Hematopoietic multipotent progenitor cell treated with erythropoietin and hydrocortisone succinate and interleukin-3 and kit ligand, for 17 days (in vitro differentiated cells): ENCODE data around the gene UNC93B1.

Experiments used
- DNase-seq: peaks from one replicate; pipeline ENCODE4 v3.0.0-alpha.2; 2015; ENCODE audit warnings: low spot score

UNC93B1 gene, protein sequence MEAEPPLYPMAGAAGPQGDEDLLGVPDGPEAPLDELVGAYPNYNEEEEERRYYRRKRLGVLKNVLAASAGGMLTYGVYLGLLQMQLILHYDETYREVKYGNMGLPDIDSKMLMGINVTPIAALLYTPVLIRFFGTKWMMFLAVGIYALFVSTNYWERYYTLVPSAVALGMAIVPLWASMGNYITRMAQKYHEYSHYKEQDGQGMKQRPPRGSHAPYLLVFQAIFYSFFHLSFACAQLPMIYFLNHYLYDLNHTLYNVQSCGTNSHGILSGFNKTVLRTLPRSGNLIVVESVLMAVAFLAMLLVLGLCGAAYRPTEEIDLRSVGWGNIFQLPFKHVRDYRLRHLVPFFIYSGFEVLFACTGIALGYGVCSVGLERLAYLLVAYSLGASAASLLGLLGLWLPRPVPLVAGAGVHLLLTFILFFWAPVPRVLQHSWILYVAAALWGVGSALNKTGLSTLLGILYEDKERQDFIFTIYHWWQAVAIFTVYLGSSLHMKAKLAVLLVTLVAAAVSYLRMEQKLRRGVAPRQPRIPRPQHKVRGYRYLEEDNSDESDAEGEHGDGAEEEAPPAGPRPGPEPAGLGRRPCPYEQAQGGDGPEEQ

DNA sequence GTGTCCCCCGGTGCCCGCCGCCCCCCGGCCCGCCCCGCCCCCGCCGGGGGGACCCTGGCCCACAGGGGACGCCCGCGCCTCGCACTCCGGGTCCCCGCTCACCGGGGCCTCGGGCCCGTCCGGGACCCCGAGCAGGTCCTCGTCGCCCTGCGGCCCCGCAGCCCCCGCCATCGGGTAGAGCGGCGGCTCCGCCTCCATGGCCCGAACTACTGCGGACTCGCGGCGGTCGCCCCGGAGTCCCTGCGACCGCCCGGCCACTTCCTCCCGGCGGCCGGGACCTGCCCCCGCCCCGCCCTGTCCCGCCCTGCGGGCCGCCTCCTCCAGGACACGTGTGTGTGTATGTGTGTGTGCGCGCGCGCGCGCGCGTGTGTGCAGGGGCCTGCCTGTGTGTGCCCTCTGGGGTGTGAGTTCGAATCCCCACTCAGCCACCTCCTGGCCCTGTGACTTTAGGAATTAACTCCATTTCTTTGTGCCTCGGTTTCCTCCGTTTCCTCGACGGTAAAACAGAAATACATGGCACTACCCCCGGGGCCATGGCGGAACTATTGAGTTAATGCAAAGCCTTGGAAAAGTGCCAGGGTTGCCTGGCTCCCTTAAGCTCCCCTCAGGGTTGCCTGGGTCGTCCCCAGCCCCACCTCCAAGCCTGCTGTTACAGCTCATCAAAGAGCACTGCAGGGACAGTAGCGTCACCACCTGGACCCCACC lies at the start of gene UNC93B1:
UNC93B1 (minus strand) TSS at position 252 of the 705 bp plus-strand sequence; CDS start at position 198, 54 bp downstream.
- peak; percentile 66 for DNase-seq

DNA sequence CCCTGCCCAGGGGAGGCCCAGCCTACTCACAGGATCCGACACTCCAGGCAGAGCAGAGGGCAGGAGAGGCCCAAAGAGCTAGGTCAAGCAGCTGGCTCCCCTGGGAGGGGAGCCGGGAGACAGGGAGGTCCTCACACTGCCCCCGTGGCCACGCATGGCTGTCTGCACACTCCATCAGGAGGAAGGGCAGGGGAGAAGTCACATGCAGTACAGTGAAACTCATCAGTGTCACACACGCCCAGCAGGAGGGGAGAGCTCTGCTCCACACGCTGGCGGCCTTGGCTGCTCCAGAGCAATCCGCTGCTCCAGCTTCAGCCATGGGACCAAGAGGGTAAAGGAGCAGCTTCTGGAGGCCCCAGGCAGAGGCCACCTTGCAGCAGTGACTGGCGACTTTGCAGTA lies 49.2 kb upstream of the UNC93B1 start:
- DNase-seq, result no peak

DNA sequence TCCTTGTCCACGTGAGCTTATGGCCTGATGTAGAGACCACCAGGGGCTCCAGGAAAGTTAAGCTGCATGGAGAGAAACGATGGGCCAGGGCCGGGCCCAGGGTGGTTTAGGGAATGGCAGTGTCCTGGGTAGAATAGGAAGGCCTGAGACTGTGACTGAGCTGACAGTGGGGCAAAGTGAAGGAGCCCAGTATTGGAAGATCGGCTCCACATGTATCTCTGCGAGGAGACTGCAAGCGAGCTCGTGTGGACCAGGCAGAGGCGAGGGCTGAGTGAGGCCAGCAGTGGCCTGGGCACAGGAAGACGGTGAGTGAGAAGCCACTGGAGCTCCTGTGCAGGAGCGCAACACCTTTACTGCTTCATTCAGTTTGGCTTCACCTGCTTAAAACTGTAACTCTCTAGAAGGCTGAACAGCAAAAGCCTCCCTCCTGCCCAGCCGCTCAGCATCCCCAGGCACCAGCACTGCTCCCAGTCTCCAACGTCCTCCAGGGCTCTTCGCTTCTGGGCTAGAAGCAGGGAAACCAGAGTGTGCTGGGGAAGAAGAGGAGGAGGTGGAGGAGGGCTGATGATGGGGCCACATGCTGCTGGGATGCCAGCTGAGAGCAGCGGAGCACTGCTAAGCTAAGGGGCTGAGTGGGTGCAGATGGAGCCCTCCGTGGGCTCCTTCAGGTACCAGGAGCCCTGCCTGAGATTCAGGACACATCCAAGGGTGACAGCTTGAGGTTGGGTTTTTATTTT lies 48.4 kb upstream of the UNC93B1 start:
- no peak for DNase-seq

DNA sequence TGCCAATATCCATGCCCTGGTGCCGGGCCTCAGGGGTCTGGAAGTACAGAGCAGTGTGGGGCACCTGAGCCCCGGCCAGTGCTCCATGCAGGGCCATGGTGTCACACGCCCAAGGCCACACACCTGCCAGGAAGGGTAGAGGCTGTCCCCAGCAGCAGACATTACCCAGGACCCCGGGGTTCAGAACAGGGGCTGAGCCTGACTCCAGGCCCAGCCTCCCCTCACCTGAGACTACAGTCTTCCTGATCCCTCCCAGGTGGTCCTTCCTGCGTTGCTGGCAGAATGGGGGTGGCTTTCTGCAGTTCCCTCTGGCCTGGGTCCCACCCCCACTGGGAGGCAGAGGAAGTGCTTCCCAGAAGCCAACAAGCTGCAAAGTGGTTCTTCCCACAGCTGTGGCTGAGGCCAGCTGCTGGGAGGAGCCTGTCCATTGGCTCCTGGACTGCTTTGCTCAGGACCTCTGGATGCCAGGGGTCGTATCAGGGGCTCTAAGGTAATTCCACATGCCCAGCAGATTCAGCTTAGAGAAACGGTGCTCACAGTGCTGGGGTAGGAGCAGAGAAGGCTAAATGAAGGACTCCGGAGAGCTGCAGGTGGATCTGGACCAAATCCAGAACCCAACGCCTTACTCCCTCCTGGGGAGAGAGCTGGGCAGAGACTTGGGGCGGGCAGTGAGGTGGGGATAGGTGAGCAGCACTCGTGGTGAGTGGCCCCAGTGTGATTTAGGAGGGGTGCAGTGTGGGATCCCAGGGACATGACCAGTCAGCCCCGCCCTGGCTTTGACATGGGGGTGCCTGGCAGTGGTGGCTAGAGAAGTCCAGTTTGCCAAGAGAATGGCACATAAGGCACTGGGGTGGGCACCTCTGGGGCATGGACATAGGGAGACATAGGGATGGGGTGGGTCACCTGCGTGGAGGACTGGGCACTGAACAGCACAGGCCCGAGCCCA lies 47.6 kb upstream of the UNC93B1 start:
- no peak for DNase-seq

DNA sequence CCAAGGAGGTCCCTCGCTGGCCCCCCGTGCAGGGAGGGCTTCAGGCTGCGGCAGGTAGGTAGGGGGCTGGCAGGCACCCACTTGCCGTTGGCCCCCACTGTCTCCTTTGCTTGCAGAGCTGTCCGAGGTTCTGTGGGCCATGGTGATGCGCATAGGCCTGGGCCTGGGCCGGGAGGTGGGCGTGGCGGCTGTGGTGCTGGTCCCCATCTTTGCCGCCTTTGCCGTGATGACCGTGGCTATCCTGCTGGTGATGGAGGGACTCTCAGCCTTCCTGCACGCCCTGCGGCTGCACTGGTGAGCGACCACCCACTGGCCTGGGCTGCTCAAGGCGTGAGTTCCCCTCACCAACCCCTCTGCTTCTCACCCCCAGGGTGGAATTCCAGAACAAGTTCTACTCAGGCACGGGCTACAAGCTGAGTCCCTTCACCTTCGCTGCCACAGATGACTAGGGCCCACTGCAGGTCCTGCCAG lies 46.5 kb upstream of the UNC93B1 start:
- DNase-seq, result no peak

DNA sequence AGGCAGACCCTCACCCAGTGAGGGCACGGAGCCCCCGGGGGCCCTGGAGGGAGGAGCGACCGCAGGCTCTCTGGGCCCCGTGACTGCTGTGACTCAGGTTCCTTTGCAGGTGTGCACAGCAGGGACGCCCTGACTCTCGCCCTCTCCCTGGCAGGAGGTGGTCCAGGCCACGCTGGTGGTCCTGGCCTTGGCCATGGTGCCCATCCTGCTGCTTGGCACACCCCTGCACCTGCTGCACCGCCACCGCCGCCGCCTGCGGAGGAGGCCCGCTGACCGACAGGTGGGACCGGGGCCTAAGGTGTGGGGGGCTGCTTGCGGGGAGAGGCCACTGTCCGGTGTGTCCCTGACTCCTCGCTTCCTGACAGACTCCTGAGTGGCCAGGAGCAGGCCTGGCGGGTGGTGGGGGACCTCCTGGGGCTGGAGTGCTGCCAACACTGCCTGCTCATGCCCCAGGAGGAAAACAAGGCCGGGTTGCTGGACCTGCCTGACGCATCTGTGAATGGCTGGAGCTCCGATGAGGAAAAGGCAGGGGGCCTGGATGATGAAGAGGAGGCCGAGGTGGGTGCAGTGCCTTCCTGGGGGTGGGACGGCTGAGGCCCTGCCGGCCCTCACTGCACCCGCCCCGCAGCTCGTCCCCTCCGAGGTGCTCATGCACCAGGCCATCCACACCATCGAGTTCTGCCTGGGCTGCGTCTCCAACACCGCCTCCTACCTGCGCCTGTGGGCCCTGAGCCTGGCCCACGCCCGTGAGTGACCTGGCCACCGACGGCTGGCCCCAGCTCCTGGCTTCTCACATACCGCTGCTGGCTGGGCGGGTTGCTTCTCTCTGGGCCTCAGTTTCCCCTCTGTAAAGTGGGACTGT lies 45.8 kb upstream of the UNC93B1 start:
- no peak for DNase-seq

DNA sequence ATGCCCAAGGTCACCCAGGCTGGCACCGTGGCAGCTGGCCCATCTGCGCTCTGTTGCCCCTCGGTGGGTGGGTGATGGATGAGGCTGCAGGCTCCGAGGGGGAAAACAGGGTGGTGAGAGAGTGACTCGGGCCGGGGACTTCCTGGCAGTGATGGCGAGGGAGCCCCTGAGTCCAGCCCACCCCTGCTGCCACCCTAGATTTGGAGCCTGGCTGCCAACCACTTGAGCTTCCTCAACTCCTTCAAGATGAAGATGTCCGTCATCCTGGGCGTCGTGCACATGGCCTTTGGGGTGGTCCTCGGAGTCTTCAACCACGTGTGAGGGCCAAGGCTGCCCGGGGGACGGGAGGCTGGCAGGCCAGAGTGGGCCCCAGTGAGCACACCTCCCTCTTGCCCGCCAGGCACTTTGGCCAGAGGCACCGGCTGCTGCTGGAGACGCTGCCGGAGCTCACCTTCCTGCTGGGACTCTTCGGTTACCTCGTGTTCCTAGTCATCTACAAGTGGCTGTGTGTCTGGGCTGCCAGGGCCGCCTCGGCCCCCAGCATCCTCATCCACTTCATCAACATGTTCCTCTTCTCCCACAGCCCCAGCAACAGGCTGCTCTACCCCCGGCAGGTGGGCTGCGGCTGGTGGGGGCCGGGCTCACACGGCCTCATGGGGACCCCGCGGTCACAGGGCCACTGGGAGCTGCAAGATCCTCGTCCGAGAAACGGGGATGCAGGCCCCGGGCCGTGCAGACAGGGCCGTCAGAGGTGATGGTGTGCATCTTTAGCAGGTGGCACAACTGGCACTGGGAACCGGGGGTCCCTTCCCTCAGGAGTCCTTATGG lies 45.0 kb upstream of the UNC93B1 start:
- DNase-seq, result no peak

DNA sequence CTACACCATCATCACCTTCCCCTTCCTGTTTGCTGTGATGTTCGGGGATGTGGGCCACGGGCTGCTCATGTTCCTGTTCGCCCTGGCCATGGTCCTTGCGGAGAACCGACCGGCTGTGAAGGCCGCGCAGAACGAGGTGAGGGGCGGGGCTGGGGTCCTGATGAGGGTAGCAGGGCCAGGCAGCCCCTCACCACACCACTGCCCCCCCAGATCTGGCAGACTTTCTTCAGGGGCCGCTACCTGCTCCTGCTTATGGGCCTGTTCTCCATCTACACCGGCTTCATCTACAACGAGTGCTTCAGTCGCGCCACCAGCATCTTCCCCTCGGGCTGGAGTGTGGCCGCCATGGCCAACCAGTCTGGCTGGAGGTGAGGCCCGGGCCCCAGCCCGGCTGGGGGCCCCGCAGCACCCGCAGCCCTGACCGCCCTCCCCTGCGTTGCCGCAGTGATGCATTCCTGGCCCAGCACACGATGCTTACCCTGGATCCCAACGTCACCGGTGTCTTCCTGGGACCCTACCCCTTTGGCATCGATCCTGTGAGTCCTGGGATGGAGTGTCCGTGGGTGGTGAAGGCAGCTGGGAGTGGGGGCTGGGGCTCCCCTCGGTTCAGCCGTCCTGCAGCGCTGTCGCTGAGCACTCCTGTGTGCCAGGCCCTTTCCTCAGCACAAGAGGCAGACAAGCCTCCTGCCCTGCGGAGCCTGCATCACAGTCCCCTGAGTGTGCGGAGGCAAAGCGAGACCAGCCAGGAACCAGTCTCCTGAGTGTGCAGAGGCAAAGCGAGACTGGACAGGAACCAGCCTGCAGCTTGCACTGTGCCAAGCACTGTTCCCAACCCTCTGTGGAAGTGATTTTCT lies 43.8 kb upstream of the UNC93B1 start:
- DNase-seq, result no peak

DNA sequence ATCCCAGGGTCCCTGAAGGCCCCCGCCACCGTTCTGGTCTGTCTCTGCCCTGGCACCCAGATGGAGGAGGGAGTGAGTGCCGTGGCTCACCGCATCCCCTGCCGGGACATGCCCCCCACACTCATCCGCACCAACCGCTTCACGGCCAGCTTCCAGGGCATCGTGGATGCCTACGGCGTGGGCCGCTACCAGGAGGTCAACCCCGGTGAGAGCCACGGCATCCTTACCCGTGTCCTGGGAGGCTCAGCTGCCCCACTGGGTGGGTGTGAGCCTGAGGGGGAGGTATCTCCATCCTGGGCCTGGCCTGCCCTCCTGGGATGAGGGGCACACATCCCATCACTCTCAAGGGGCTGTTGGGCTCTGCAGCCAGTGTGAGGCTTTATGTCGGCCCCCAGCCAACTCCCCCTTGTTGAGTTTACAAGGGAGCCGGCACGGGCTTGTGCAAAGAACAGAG lies 41.0 kb upstream of the UNC93B1 start:
- DNase-seq, result no peak

DNA sequence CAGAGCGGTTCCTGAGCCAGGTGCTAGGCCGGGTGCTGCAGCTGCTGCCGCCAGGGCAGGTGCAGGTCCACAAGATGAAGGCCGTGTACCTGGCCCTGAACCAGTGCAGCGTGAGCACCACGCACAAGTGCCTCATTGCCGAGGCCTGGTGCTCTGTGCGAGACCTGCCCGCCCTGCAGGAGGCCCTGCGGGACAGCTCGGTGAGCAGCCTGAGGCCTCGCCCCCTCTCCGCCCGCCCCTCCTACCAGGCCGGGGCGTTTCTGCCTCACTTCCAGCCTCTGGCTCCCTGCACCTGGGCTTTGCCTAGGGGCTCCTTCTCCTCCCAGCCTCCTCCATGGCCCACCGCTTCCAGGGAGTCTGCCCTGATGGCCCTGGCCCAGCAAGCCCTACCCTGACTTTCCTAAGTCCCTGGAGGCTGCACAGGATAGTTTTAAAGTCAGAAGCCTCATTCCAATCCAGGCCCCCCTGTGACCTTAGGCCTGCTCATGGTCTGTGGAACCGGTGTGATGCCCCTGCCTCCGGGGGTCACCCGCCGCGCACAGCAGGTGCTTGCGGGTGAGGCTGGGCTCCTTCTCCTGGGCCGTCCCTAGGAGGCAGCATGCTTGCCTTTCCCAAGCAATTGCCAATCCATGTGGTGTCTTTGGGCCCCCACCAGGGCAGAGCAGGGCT lies 40.4 kb upstream of the UNC93B1 start:
- DNase-seq, result no peak

DNA sequence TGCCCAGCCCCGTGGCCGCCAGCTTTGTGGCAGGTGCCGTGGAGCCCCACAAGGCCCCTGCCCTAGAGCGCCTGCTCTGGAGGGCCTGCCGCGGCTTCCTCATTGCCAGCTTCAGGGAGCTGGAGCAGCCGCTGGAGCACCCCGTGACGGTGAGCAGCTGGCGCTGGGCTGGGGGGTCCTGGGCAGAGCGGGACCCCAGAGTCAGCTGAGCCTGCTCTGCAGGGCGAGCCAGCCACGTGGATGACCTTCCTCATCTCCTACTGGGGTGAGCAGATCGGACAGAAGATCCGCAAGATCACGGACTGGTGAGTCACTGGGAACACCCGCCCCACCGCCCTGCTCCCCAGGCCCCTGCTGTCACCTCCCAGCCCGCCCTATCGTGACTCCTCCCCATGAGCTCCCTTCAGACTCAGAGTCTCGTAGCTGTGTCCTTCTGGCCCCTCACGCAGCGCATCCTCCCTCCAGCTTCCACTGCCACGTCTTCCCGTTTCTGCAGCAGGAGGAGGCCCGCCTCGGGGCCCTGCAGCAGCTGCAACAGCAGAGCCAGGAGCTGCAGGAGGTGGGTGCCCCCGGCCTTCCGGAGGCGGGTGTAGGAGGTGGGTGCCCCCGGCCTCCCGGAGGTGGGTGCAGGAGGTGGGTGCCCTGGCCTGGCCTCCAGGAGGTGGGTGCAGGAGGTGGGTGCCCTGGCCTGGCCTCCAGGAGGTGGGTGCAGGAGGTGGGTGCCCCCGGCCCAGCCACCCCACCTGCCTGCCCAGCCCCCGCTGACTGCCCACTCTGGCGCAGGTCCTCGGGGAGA lies 39.6 kb upstream of the UNC93B1 start:
- peak; percentile 18 for DNase-seq

DNA sequence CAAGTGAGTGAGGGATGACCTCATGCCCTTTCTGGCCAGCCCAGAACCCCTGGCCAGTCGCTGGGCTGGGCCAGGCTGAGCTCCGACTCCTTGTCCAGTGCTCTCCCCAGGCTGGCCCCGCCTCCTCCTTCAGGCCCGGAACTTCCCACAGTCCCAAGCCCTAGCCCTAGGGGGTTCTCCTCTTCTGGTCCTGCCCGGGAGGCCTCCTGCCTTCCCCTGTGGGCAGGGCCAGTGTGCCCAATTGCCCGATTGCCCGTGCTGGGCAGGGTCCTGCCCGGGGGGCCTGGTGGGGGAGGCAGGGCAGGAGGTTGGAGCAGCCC lies 39.1 kb upstream of the UNC93B1 start:
- no peak for DNase-seq

DNA sequence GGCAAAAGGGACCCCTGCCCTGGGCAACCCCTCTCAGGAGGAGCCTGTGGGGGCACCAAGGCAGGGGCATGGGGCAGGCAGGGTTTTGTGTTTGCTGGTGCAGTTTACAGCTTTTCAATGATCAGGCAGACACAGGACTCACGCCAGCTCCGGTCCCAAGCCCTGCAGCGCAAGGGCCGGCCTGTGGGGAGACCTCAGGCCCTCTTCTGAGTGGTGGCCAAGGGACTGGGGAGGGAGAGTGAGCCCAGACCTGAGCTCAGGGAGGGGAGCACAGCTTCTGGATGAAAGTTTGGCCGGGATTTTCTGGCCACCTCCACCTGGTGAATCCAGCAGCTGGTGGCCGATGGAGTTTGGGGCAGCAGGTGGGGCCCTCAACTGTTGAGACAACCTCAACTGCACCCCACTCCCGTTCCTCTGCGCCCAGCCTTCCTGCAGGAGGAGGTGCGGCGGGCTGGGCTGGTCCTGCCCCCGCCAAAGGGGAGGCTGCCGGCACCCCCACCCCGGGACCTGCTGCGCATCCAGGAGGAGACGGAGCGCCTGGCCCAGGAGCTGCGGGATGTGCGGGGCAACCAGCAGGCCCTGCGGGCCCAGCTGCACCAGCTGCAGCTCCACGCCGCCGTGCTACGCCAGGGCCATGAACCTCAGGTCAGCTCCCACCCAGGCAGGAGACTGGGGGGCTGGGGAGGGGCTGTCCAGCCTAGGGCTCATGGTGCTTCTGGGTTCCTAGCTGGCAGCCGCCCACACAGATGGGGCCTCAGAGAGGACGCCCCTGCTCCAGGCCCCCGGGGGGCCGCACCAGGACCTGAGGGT lies 38.5 kb upstream of the UNC93B1 start:
- DNase-seq, result no peak

DNA sequence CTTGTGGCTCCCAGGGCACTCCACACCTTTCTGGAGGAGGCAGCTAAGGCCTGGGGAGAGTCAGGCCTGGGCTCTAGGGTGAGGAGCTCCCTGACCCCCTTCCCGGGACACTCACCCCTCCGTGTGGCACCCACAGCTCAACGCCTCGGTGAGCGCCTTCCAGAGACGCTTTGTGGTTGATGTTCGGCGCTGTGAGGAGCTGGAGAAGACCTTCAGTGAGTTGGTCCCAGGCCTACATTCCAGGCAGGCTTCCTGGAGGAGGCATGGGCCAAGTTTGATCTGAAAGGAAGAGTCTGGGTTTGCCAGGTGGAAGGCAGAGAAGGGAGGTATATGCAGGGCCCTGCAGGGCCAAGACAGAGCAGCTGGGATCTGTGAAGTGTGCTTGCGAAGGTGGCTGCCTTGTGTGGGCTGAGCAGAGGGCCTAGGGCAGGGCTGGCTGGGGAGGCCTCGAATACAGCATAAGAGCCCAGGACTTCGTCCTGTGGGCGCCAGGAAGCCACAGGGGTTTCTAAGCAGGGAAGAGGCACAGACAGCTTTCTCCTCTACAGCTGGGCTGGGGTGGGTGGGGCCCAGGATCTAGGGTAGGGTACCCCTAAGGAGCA lies 37.8 kb upstream of the UNC93B1 start:
- no peak for DNase-seq

DNA sequence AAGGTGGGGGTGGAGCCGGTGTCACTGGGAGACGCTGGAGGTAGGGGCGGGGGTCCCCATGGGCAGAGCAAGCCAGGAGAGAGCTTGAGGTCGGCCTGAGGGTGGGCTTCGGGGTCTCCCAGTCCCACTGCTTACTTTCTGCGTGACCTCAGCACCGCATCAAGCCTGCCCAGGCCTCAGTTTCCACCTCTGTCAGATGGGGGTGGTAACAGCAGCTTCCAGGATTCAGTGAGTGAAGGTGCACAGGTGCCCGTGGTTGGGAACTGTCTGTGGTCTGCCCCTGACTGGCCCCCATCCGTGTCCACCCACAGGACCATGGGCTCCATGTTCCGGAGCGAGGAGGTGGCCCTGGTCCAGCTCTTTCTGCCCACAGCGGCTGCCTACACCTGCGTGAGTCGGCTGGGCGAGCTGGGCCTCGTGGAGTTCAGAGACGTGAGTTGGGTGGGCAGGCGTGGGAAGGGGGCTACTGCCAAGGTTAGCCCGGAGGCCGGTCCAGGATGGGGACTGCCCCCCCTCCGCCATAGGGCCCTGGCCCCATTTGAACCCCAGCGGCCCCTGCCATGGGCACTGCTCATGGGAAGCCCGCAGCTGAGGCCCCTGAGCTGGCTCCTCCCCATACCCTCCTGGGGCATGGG lies 37.2 kb upstream of the UNC93B1 start:
- DNase-seq, result no peak
